K562 (cell line): ENCODE data around the gene PEX6. TPM values are rescaled to one million over a fixed set of nuclear protein-coding genes. Genes with fewer than 3 reads are reported as not detected.

Experiments used
- ATAC-seq: fragments of 200-7000 bp; cut with Tn5 transposase; 3 replicates; pipeline ENCODE4 v1.9.1; 2020; ENCODE audit warnings: moderate library complexity
- BruUV-seq: library from RNA; stranded (reverse); fragments of 400-500 nt; replicated peaks from 2 replicates; lab custom pipeline; 2021; lab: Mats Ljungman, UMichigan
- CTCF ChIA-PET: fragments of 300-600 bp; formaldehyde crosslinking; extraction: SDS; loops from one replicate; lab custom pipeline; 2021; ENCODE audit warnings: low intra/inter-chr PET ratio; lab: Yijun Ruan, JAX
- POLR2A ChIA-PET: fragments of 300-600, 350-650 bp; sonication (Branson Sonifier 250); formaldehyde crosslinking; extraction: SDS; loops from one replicate; lab custom pipeline; 2021; ENCODE audit warnings: antibody characterized with exemption, inconsistent platforms; lab: Yijun Ruan, JAX
- DNase-seq, 4 experiments: peaks; one replicate each; pipeline versions ENCODE4 v3.0.0 to v3.0.0-alpha.2; 2011 to 2018; ENCODE audit warnings: low spot score in 3 of 4, mixed read lengths in 3 of 4; ENCODE audit errors: extremely low read depth in 1 of 4
- FAIRE-seq: peaks from 2 replicates; lab custom pipeline; 2011; peaks lifted over from hg19 to GRCh38; lab: Jason Lieb, UNC
- H2AFZ ChIP-seq: 2 replicates; pipeline ENCODE4 v1.6.0; 2011; ENCODE audit warnings: low read depth, low read length, control low read depth, inconsistent platforms
- H3K27ac ChIP-seq: fragments of 200-600 bp; 3 replicates; pipeline ENCODE4 v1.8.0; 2011; ENCODE audit warnings: low read depth, mild to moderate bottlenecking, control low read depth, inconsistent platforms, low read length, moderate library complexity, mixed read lengths; ENCODE audit errors: extremely low read depth
- H3K27me3 ChIP-seq, 2 experiments: fragments of 300-600 bp in 1 of 2; 2 replicates in 1 of 2; 3 replicates in 1 of 2; pipeline versions ENCODE4 v1.6.0 to v1.8.0; 2011; ENCODE audit warnings: inconsistent platforms in 2 of 2, low read length in 2 of 2, mild to moderate bottlenecking in 1 of 2, mixed read lengths in 1 of 2, moderate library complexity in 1 of 2; ENCODE audit not compliant: control insufficient read depth in 2 of 2, insufficient read depth in 2 of 2
- H3K36me3 ChIP-seq: fragments of 300-600 bp; 3 replicates; pipeline ENCODE4 v1.8.0; 2011; ENCODE audit warnings: mild to moderate bottlenecking, low read length, inconsistent platforms; ENCODE audit not compliant: control insufficient read depth, insufficient read depth
- H3K4me1 ChIP-seq, 2 experiments: fragments of 200-600 bp in 1 of 2; replicated peaks in 1 of 2; 2 replicates in 1 of 2; 3 replicates in 1 of 2; pipeline versions ENCODE4 v1.5.1 to v1.8.0; 2011; ENCODE audit warnings: inconsistent platforms in 2 of 2, low read length in 2 of 2, mild to moderate bottlenecking in 1 of 2, mixed read lengths in 1 of 2, moderate library complexity in 1 of 2; ENCODE audit not compliant: control insufficient read depth in 2 of 2, insufficient read depth in 2 of 2
- H3K4me2 ChIP-seq: 2 replicates; pipeline ENCODE4 v1.6.1; 2011; ENCODE audit warnings: low read length, control low read depth, inconsistent platforms, mixed read lengths; ENCODE audit not compliant: insufficient read depth
- H3K4me3 ChIP-seq: fragments of 200-600 bp; sonication (generic), shearing (Covaris generic); 2 replicates; pipeline ENCODE4 v1.5.1; 2016; ENCODE audit warnings: control low read depth, inconsistent platforms
- H3K79me2 ChIP-seq: fragments of 200-600 bp; 3 replicates; pipeline ENCODE4 v1.8.0; 2011; ENCODE audit warnings: low read length, inconsistent platforms; ENCODE audit not compliant: control insufficient read depth, insufficient read depth
- H3K9ac ChIP-seq, 2 experiments: 2 replicates each; pipeline versions ENCODE4 v1.6.0 to v1.6.1; 2011; ENCODE audit warnings: low read depth in 2 of 2, low read length in 2 of 2, control low read depth in 1 of 2, inconsistent platforms in 1 of 2, mild to moderate bottlenecking in 1 of 2, mixed read lengths in 1 of 2; ENCODE audit not compliant: insufficient read depth in 1 of 2
- H3K9me1 ChIP-seq: one replicate; pipeline ENCODE4 v1.6.0; 2011; ENCODE audit warnings: inconsistent platforms, mild to moderate bottlenecking, low read length, moderate library complexity; ENCODE audit not compliant: control insufficient read depth, insufficient read depth
- H3K9me3 ChIP-seq: replicated peaks from 2 replicates; pipeline ENCODE4 v1.5.1; 2011; ENCODE audit warnings: low read depth, low read length, inconsistent platforms; ENCODE audit not compliant: control insufficient read depth, insufficient read depth
- H4K20me1 ChIP-seq: replicated peaks from 2 replicates; pipeline ENCODE4 v1.6.1; 2011; ENCODE audit warnings: low read length, inconsistent platforms, mixed read lengths; ENCODE audit not compliant: control insufficient read depth, insufficient read depth
- ARHGAP35 ChIP-seq: fragments of 450-650 bp; IDR thresholded peaks from 2 replicates; pipeline ENCODE4 v1.6.1; 2018; ENCODE audit not compliant: partially characterized antibody
- CC2D1A ChIP-seq: fragments of 450-650 bp; IDR thresholded peaks from 2 replicates; pipeline ENCODE4 v1.6.1; 2017; ENCODE audit warnings: mild to moderate bottlenecking
- CHCHD3 ChIP-seq: fragments of 250-450 bp; sonication (Bioruptor Pico); IDR thresholded peaks from 2 replicates; pipeline ENCODE4 v2.1.2; 2022; ENCODE audit warnings: mild to moderate bottlenecking
- ELF1 ChIP-seq: fragments of 200-800 bp; sonication (Bioruptor generic); IDR thresholded peaks from 2 replicates; pipeline ENCODE4 v1.6.1; 2016; ENCODE audit warnings: missing genetic modification characterization, missing compliant biosample characterization
- HBP1 ChIP-seq: fragments of 450-650 bp; formaldehyde crosslinking; IDR thresholded peaks from 2 replicates; pipeline ENCODE4 v1.4.0; 2022; ENCODE audit warnings: missing genetic modification characterization
- NCOA4 ChIP-seq: fragments of 450-650 bp; IDR thresholded peaks from 2 replicates; pipeline ENCODE4 v1.6.1; 2018; ENCODE audit warnings: mild to moderate bottlenecking; ENCODE audit not compliant: partially characterized antibody
- NR2C2 ChIP-seq, 2 experiments: fragments of 200-800 bp in 1 of 2; sonication (Bioruptor generic) in 1 of 2; sonication (generic) in 1 of 2; formaldehyde crosslinking in 1 of 2; IDR thresholded peaks; 2 replicates each; pipeline versions ENCODE4 v1.6.1 to v1.8.0; 2016 to 2022; ENCODE audit warnings: mild to moderate bottlenecking in 1 of 2, missing compliant biosample characterization in 1 of 2, missing genetic modification characterization in 1 of 2, missing genetic modification reagents in 1 of 2
- OTX1 ChIP-seq: fragments of 450-650 bp; formaldehyde crosslinking; IDR thresholded peaks from 2 replicates; pipeline ENCODE4 v1.4.0; 2022; ENCODE audit warnings: mild to moderate bottlenecking
- PCBP1 ChIP-seq: fragments of 200-400 bp; formaldehyde crosslinking; IDR thresholded peaks from 2 replicates; pipeline ENCODE4 v1.6.1; 2018; ENCODE audit warnings: mild to moderate bottlenecking, low read depth, low read length; ENCODE audit not compliant: poor library complexity, severe bottlenecking
- POLR2B ChIP-seq: fragments of 450-650 bp; IDR thresholded peaks from 2 replicates; pipeline ENCODE4 v1.6.1; 2018; ENCODE audit warnings: low read depth; ENCODE audit not compliant: partially characterized antibody
- SUPT5H ChIP-seq: fragments of 450-650 bp; IDR thresholded peaks from 2 replicates; pipeline ENCODE4 v1.6.1; 2016
- TAF9B ChIP-seq: fragments of 450-650 bp; IDR thresholded peaks from 2 replicates; pipeline ENCODE4 v1.6.1; 2018; ENCODE audit warnings: mild to moderate bottlenecking; ENCODE audit not compliant: partially characterized antibody
- ZEB2 ChIP-seq: fragments of 450-650 bp; IDR thresholded peaks from 2 replicates; pipeline ENCODE4 v1.6.1; 2016
- ZNF609 ChIP-seq: sonication (generic); formaldehyde crosslinking; IDR thresholded peaks from 2 replicates; pipeline ENCODE4 v1.8.1; 2023; ENCODE audit warnings: missing genetic modification reagents, mild to moderate bottlenecking, borderline replicate concordance
- WGBS: fragments of 100-300 bp; shearing (Covaris generic); methylation state at CpG from one replicate; pipeline ENCODE4 v1.1.6; 2016; ENCODE audit warnings: low coverage, mixed read lengths; ENCODE audit not compliant: insufficient coverage; ENCODE audit errors: missing lambda C conversion rate; 5-methylcytosine and 5-hydroxymethylcytosine counted together
- in situ Hi-C: fragments of 300-500 bp; cut with MboI; formaldehyde crosslinking; loops from 4 replicates; pipeline ENCODE4 v1.15.0; 2018; ENCODE audit warnings: inconsistent platforms, mixed read lengths
- intact Hi-C: fragments of 100-400 bp; cut with micrococcal nuclease; formaldehyde crosslinking; loops from 2 replicates; pipeline ENCODE4 v1.14.2; 2022
- polyA plus RNA-seq, 8 experiments: library from polyadenylated mRNA; depleted of rRNA in 4 of 8; stranded (reverse) in 5 of 8; unstranded in 3 of 8; fragments of >200 nt; fragmentation: Nextera tagmentation in 2 of 8; fragmentation: Illumina TruSeq in 1 of 8; extraction: Ambion mirVana in 2 of 8; extraction: Trizol in 1 of 8; gene quantifications; 2 replicates each; pipeline versions ENCODE4 v1.2.1 to v1.2.3, GENCODE V29; 2011 to 2014; ENCODE audit warnings: inconsistent platforms in 1 of 8, missing spikeins in 1 of 8
- total RNA-seq, 7 experiments: library from RNA; depleted of rRNA in 6 of 7; stranded (reverse); fragments of >200 nt in 6 of 7; fragmentation: Illumina TruSeq in 2 of 7; extraction: Trizol in 2 of 7; gene quantifications; 2 replicates each; pipeline versions ENCODE4 v1.2.1 to v1.2.3, GENCODE V29; 2011 to 2021; ENCODE audit warnings: low replicate concordance in 1 of 7
- TF ChIP-seq, protein P1 (sequence below), 2 experiments: fragments of 450-650 bp; IDR thresholded peaks; 2 replicates each; pipeline ENCODE4 v1.6.1; 2016

The PEX6 gene
- total and polyA plus RNA-seq, 9 of the 15 experiments (the other 6 are each of a cell fraction or from before 2014, with no cell fraction given), result 0.17 to 20.8 (median 6.9) TPM

DNA sequence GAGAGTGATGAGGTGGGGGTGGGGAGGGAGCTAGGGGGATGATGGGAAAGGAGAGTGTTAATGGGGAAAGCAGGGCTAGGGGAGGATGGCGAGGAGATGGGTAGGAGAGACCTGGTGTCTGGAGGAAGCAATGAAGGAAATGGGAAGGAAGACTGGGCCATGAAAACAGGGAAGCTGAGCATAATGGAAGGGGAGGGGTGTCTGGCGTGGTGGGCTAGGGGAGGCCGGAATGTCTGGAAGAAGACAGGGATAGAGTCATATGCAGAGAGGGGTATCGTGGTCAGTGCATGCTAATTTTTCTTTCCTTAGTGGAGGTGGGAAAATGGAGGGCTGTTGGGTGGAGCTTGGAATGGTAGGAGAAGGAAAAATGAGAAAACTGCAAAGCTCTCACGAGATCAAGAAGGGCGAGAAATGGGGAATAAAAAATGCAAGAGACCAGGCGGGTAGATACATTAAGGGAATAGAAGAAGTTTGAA lies 35.5 kb upstream of the PEX6 start:
- H3K4me3 ChIP-seq, result peak overlapping the region; percentile 79
- H3K27me3 ChIP-seq, result no peaks in the 10 kb centered on the region
- H2AFZ ChIP-seq, result peak overlapping the region; percentile 73
- WGBS, result 3% methylated on average over 6 of the region's 7 CpGs
- H3K4me2 ChIP-seq, result peak overlapping the region; percentile 100
- POLR2A ChIA-PET, result interaction anchor here (0.6 to 3.9 kb wide), 26 partner anchors 9 to 1098 kb away, joined by 3 to 23 read pairs (median 4); partner anchors contain the start of genes CUL7, KLC4, MRPL2 and PEX6
- peak; percentile 23 for FAIRE-seq
- H3K9me1 ChIP-seq, result no peaks in the 10 kb centered on the region
- peaks cover 4% of the 10 kb centered on the region; the same call in 1 of the 2 replicates for H4K20me1 ChIP-seq
- peaks cover 49% of the 10 kb centered on the region for H3K79me2 ChIP-seq
- BruUV-seq, result TSS peak; percentile 72
- no peaks in the 10 kb centered on the region for H3K9me3 ChIP-seq
- H3K36me3 ChIP-seq, result peaks cover 70% of the 10 kb centered on the region
- H3K27ac ChIP-seq, result peak overlapping the region; percentile 81
- ATAC-seq, result no peak; the same call in 2 of the 3 replicates
- CTCF ChIA-PET, result no interaction called here
- H3K4me1 ChIP-seq, result peaks cover 34 to 44% of the 10 kb centered on the region in 2 experiments; a peak in 4 of 5 replicates
- peak overlapping the region; percentile 89 to 91 for H3K9ac ChIP-seq
- in situ Hi-C loops (no loop called here), intact Hi-C loops (loop anchor here (1.0 to 2.0 kb wide), 3 partner anchors 36 to 85 kb away; partner anchors contain the start of genes CNPY3, KLC4, MRPL2 and PEX6)
- no peak for DNase-seq
- TF ChIP-seq HBP1 (CRISPR knock-in tag), result peak; percentile 86
- peak; percentile 47 for TF ChIP-seq POLR2B
- peak; percentile 67 for TF ChIP-seq NCOA4
- peak; percentile 80 for TF ChIP-seq ARHGAP35
- TF ChIP-seq, protein P1, sequence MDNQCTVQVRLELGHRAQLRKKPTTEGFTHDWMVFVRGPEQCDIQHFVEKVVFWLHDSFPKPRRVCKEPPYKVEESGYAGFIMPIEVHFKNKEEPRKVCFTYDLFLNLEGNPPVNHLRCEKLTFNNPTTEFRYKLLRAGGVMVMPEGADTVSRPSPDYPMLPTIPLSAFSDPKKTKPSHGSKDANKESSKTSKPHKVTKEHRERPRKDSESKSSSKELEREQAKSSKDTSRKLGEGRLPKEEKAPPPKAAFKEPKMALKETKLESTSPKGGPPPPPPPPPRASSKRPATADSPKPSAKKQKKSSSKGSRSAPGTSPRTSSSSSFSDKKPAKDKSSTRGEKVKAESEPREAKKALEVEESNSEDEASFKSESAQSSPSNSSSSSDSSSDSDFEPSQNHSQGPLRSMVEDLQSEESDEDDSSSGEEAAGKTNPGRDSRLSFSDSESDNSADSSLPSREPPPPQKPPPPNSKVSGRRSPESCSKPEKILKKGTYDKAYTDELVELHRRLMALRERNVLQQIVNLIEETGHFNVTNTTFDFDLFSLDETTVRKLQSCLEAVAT (IDR thresholded peaks at IDR 0.05), result peak; percentile 72 to 84; a peak in 2 of 4 replicates
- peak; percentile 47; the same call in 1 of the 2 replicates for TF ChIP-seq CC2D1A
- TF ChIP-seq SUPT5H, result peak; percentile 24
- TF ChIP-seq ELF1, result no peak
- peak; percentile 2 for TF ChIP-seq PCBP1
- TF ChIP-seq ZNF609, result 0 out of 2 replicates have a peak, but pooled peaks have one; percentile 43
- peak; percentile 94 for TF ChIP-seq OTX1 (CRISPR knock-in tag)
- TF ChIP-seq TAF9B, result peak; percentile 56
- TF ChIP-seq NR2C2 (CRISPR knock-in tag; IDR thresholded peaks at IDR 0.05), result no peak
- 0 out of 2 replicates have a peak, but pooled peaks have one; percentile 5 for TF ChIP-seq NR2C2 (tag; IDR thresholded peaks at IDR 0.05)
- TF ChIP-seq ZEB2, result 0 out of 2 replicates have a peak, but pooled peaks have one; percentile 46
- TF ChIP-seq CHCHD3 (CRISPR knock-in tag), result no peak
